Vagina (tissue), 2 donors: ENCODE data around the gene ZNF784. TPM values are rescaled to one million over a fixed set of nuclear protein-coding genes. Genes with fewer than 3 reads are reported as not detected.

Experiments used
- DNase-seq, 2 donors: peaks; one replicate each; pipeline ENCODE4 v3.0.0-alpha.2; 2017; ENCODE audit errors: extremely low spot score in 2 of 2
- H3K27ac ChIP-seq: fragments of 200-600 bp; sonication (generic); one replicate; pipeline ENCODE4 v1.5.1; 2019
- H3K27me3 ChIP-seq: fragments of 200-600 bp; sonication (generic); one replicate; pipeline ENCODE4 v1.5.1; 2019
- H3K36me3 ChIP-seq, 2 donors: fragments of 200-600 bp; sonication (generic); one replicate each; pipeline ENCODE4 v1.5.1; 2017 to 2019
- H3K4me1 ChIP-seq: fragments of 200-600 bp; sonication (generic); one replicate; pipeline ENCODE4 v1.5.1; 2019
- H3K4me3 ChIP-seq, 2 donors: fragments of 200-600 bp; sonication (generic); 1 replicate in 1 of 2; 2 replicates in 1 of 2; pipeline ENCODE4 v1.5.1; 2016 to 2019
- H3K9me3 ChIP-seq: fragments of 200-600 bp; sonication (generic); one replicate; pipeline ENCODE4 v1.5.1; 2019
- CTCF ChIP-seq, 3 experiments: fragments of 450-650 bp in 2 of 3; fragments of 200-600 bp in 1 of 3; sonication (generic) in 1 of 3; IDR thresholded peaks; one replicate each; pipeline ENCODE4 v1.5.1; 2017 to 2019; ENCODE audit warnings: antibody characterized with exemption in 3 of 3, mild to moderate bottlenecking in 2 of 3, moderate library complexity in 2 of 3
- POLR2A ChIP-seq, 2 donors: fragments of 450-650 bp; IDR thresholded peaks; one replicate each; pipeline ENCODE4 v1.6.1; 2017; ENCODE audit warnings: antibody characterized with exemption in 2 of 2, mild to moderate bottlenecking in 2 of 2, moderate library complexity in 2 of 2
- POLR2AphosphoS5 ChIP-seq, 2 donors: sonication (generic); formaldehyde crosslinking; IDR thresholded peaks; one replicate each; pipeline ENCODE4 v1.9.0; 2017; ENCODE audit warnings: antibody characterized with exemption in 2 of 2, mild to moderate bottlenecking in 2 of 2, low read depth in 1 of 2; ENCODE audit not compliant: insufficient read depth in 1 of 2
- intact Hi-C: fragments of 100-400 bp; cut with DNase I; formaldehyde crosslinking; loops from one replicate; pipeline ENCODE4 v1.15.1; 2023
- total RNA-seq: library from RNA; depleted of rRNA; stranded (reverse); fragments of >200 nt; gene quantifications from one replicate; pipeline ENCODE4 v1.2.3, GENCODE V29; 2016

ZNF784 gene
- total RNA-seq, 1 donor from 2014 or later = 5.2 TPM

GRCh38 chr19:55594996-55595545, 29.3 kb downstream of the ZNF784 start:
- H3K9me3 ChIP-seq = no peaks in the 10 kb centered on the region
- H3K27me3 ChIP-seq = no peaks in the 10 kb centered on the region
- TF ChIP-seq CTCF (IDR thresholded peaks at IDR 0.05) = no peak
- no peak for TF ChIP-seq POLR2AphosphoS5 (IDR thresholded peaks at IDR 0.05; ENCODE audit: insufficient read depth in 1 of 2, low read depth in 1 of 2)
- no peak for TF ChIP-seq POLR2A (IDR thresholded peaks at IDR 0.05)
- intact Hi-C loops = no loop called here
- no peak for DNase-seq
- no peak overlapping the region for H3K27ac ChIP-seq
- no peaks in the 10 kb centered on the region for H3K4me1 ChIP-seq
- H3K4me3 ChIP-seq = no peak overlapping the region
- peaks cover 0 to 20% of the 10 kb centered on the region in 2 donors for H3K36me3 ChIP-seq

- DNase-seq = no peak
- Histone ChIP-seq H3K4me1 (no peaks in the 10 kb centered on the region), H3K4me3 (no peak overlapping the region), H3K36me3 (peaks cover 0 to 20% of the 10 kb centered on the region in 2 donors), H3K27ac (no peak overlapping the region), H3K27me3 (no peaks in the 10 kb centered on the region), H3K9me3 (no peaks in the 10 kb centered on the region)
- intact Hi-C loops = no loop called here
- TF ChIP-seq POLR2AphosphoS5 (IDR thresholded peaks at IDR 0.05; ENCODE audit: insufficient read depth in 1 of 2, low read depth in 1 of 2) (no peak), POLR2A (IDR thresholded peaks at IDR 0.05) (no peak), CTCF (IDR thresholded peaks at IDR 0.05) (no peak)
Observed at GRCh38 chr19:55593096-55593772, 31.1 kb downstream of the ZNF784 start.

- Histone ChIP-seq H3K27me3 (no peaks in the 10 kb centered on the region), H3K4me1 (peaks cover 4% of the 10 kb centered on the region), H3K36me3 (peaks cover 0 to 20% of the 10 kb centered on the region in 2 donors), H3K27ac (no peak overlapping the region), H3K4me3 (no peak overlapping the region), H3K9me3 (no peaks in the 10 kb centered on the region)
- no peak for DNase-seq
- intact Hi-C loops = no loop called here
- TF ChIP-seq POLR2A (IDR thresholded peaks at IDR 0.05) = no peak
- no peak for TF ChIP-seq POLR2AphosphoS5 (IDR thresholded peaks at IDR 0.05; ENCODE audit: insufficient read depth in 1 of 2, low read depth in 1 of 2)
- no peak for TF ChIP-seq CTCF (IDR thresholded peaks at IDR 0.05)
Observed at GRCh38 chr19:55592391-55593090, 31.8 kb downstream of the ZNF784 start.

GRCh38 chr19:55591555-55591954, 32.8 kb downstream of the ZNF784 start:
- no peak for DNase-seq
- H3K4me3 ChIP-seq = no peak overlapping the region
- TF ChIP-seq CTCF (IDR thresholded peaks at IDR 0.05) (no peak), POLR2AphosphoS5 (IDR thresholded peaks at IDR 0.05; ENCODE audit: insufficient read depth in 1 of 2, low read depth in 1 of 2) (no peak), POLR2A (IDR thresholded peaks at IDR 0.05) (no peak)
- H3K4me1 ChIP-seq = peaks cover 13% of the 10 kb centered on the region
- H3K9me3 ChIP-seq = no peaks in the 10 kb centered on the region
- no peaks in the 10 kb centered on the region for H3K27me3 ChIP-seq
- H3K36me3 ChIP-seq = peaks cover 0 to 16% of the 10 kb centered on the region in 2 donors
- intact Hi-C loops = no loop called here
- no peak overlapping the region for H3K27ac ChIP-seq

- peaks cover 0 to 13% of the 10 kb centered on the region in 2 donors for H3K36me3 ChIP-seq
- H3K4me1 ChIP-seq = peaks cover 23% of the 10 kb centered on the region
- no peak for DNase-seq
- H3K27me3 ChIP-seq = no peaks in the 10 kb centered on the region
- H3K4me3 ChIP-seq = no peak overlapping the region
- intact Hi-C loops = no loop called here
- H3K9me3 ChIP-seq = no peaks in the 10 kb centered on the region
- TF ChIP-seq CTCF (IDR thresholded peaks at IDR 0.05) (no peak), POLR2AphosphoS5 (IDR thresholded peaks at IDR 0.05; ENCODE audit: insufficient read depth in 1 of 2, low read depth in 1 of 2) (no peak), POLR2A (IDR thresholded peaks at IDR 0.05) (no peak)
- no peak overlapping the region for H3K27ac ChIP-seq
Observed at GRCh38 chr19:55590617-55591016, 33.7 kb downstream of the ZNF784 start.
